Fibroblast of lung (primary cell): Measurements from ENCODE around the gene NRAP. TPM values are rescaled to one million over a fixed set of nuclear protein-coding genes. Genes with fewer than 3 reads are reported as not detected.

Experiments used
- DNase-seq, 2 donors: peaks; one replicate each; pipeline versions ENCODE4 v3.0.0 to v3.0.0-alpha.2; 2010; ENCODE audit warnings: low read depth in 2 of 2
- H2AFZ ChIP-seq: 2 replicates; pipeline ENCODE4 v1.5.1; 2012; ENCODE audit warnings: low read length, control low read depth, inconsistent platforms
- H3K27ac ChIP-seq: 2 replicates; pipeline ENCODE4 v1.5.1; 2011; ENCODE audit warnings: low read length, control low read depth; ENCODE audit not compliant: insufficient read depth
- H3K27me3 ChIP-seq: 2 replicates; pipeline ENCODE4 v1.5.1; 2011; ENCODE audit warnings: mild to moderate bottlenecking, low read length; ENCODE audit not compliant: control insufficient read depth, insufficient read depth
- H3K36me3 ChIP-seq: 2 replicates; pipeline ENCODE4 v1.5.1; 2011; ENCODE audit warnings: low read length; ENCODE audit not compliant: control insufficient read depth, insufficient read depth
- H3K4me1 ChIP-seq: 2 replicates; pipeline ENCODE4 v1.5.1; 2011; ENCODE audit warnings: low read length; ENCODE audit not compliant: control insufficient read depth, insufficient read depth; ENCODE audit errors: extremely low read depth
- H3K4me2 ChIP-seq: 2 replicates; pipeline ENCODE4 v1.5.1; 2011; ENCODE audit warnings: low read length, control low read depth; ENCODE audit not compliant: insufficient read depth; ENCODE audit errors: extremely low read depth
- H3K4me3 ChIP-seq, 4 experiments: fragments of 200-600 bp in 1 of 4; sonication (generic) in 1 of 4; replicated peaks in 1 of 4; 2 replicates each; pipeline ENCODE4 v1.5.1; 2011 to 2016; ENCODE audit warnings: low read length in 4 of 4, low read depth in 3 of 4, mild to moderate bottlenecking in 3 of 4, control low read depth in 2 of 4, inconsistent platforms in 1 of 4, mixed read lengths in 1 of 4; ENCODE audit not compliant: insufficient read depth in 1 of 4; ENCODE audit errors: control extremely low read depth in 1 of 4
- H3K79me2 ChIP-seq: 2 replicates; pipeline ENCODE4 v1.5.1; 2012; ENCODE audit warnings: mild to moderate bottlenecking, low read length, inconsistent platforms; ENCODE audit not compliant: control insufficient read depth, insufficient read depth
- H3K9ac ChIP-seq: 2 replicates; pipeline ENCODE4 v1.5.1; 2011; ENCODE audit warnings: mild to moderate bottlenecking, low read length, control low read depth; ENCODE audit not compliant: insufficient read depth
- H3K9me3 ChIP-seq: 2 replicates; pipeline ENCODE4 v1.5.1; 2012; ENCODE audit warnings: low read depth, low read length; ENCODE audit not compliant: control insufficient read depth, insufficient read depth
- H4K20me1 ChIP-seq: 2 replicates; pipeline ENCODE4 v1.5.1; 2011; ENCODE audit warnings: low read length; ENCODE audit not compliant: control insufficient read depth, insufficient read depth; ENCODE audit errors: extremely low read depth
- CTCF ChIP-seq, 2 donors: IDR thresholded peaks in 1 of 2; conservative IDR thresholded peaks in 1 of 2; 1 replicate in 1 of 2; 2 replicates in 1 of 2; pipeline ENCODE4 v1.5.1; 2011 to 2012; ENCODE audit warnings: low read length in 2 of 2, control low read depth in 1 of 2, inconsistent platforms in 1 of 2, low read depth in 1 of 2, mild to moderate bottlenecking in 1 of 2
- EZH2 ChIP-seq: IDR thresholded peaks from 2 replicates; pipeline ENCODE4 v1.5.1; 2012; ENCODE audit warnings: low read length, control low read depth, mild to moderate bottlenecking; ENCODE audit errors: missing control alignments
- polyA plus RNA-seq, 2 donors: library from polyadenylated mRNA; depleted of rRNA in 1 of 2; stranded (reverse) in 1 of 2; unstranded in 1 of 2; fragments of >200 nt; gene quantifications; 2 replicates each; pipeline ENCODE4 v1.2.1, GENCODE V29; 2011 to 2012; ENCODE audit warnings: missing spikeins in 1 of 2
- total RNA-seq: library from RNA; depleted of rRNA; stranded (reverse); fragments of >200 nt; gene quantifications from 2 replicates; pipeline ENCODE4 v1.2.1, GENCODE V29; 2014

The NRAP gene
- total and polyA plus RNA-seq, 2 donors (not counting 1 experiment from before 2014, with no cell fraction given): not detected

GRCh38 chr10:113578773-113579172 is 85.1 kb downstream of the NRAP start:
- Histone ChIP-seq H3K27ac (no peak overlapping the region), H2AFZ (no peak overlapping the region), H3K9ac (no peak overlapping the region), H3K36me3 (no peaks in the 10 kb centered on the region), H4K20me1 (no peaks in the 10 kb centered on the region), H3K4me1 (no peaks in the 10 kb centered on the region), H3K9me3 (no peaks in the 10 kb centered on the region), H3K79me2 (no peaks in the 10 kb centered on the region), H3K4me2 (no peak overlapping the region), H3K27me3 (no peaks in the 10 kb centered on the region), H3K4me3 (no peak overlapping the region)
- no peak for DNase-seq
- TF ChIP-seq CTCF (conservative IDR thresholded peaks at IDR 0.05 in 1 of 2, IDR thresholded peaks at IDR 0.05 in 1 of 2; ENCODE audit: low read depth in 1 of 2, low read length in 2 of 2) (no peak), EZH2 (no peak)

DNA sequence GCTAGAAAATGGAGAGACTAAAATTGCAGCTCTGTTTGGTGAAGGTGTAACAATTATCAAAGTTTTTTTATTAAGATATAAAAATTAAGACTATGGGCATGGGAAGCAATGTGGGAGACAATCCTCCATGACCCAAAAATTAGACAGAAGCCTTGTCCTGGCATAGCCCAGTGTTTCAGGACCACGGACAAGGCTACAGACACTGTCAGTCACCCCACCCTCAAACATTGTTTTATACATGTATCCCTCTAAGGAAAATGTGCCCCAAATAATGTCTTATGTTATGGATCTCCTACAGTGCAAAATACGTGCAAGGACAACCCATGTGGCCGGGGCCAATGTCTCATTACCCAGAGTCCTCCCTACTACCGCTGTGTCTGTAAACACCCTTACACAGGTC is 87.0 kb downstream of the NRAP start:
- Histone ChIP-seq H3K9ac (no peak overlapping the region), H3K36me3 (no peaks in the 10 kb centered on the region), H2AFZ (no peak overlapping the region), H3K4me1 (no peaks in the 10 kb centered on the region), H3K4me2 (no peak overlapping the region), H3K9me3 (no peaks in the 10 kb centered on the region), H3K27me3 (no peaks in the 10 kb centered on the region), H3K27ac (no peak overlapping the region), H4K20me1 (no peaks in the 10 kb centered on the region), H3K79me2 (no peaks in the 10 kb centered on the region), H3K4me3 (no peak overlapping the region)
- peak; percentile 14 to 21 for DNase-seq
- TF ChIP-seq EZH2 (no peak), CTCF (conservative IDR thresholded peaks at IDR 0.05 in 1 of 2, IDR thresholded peaks at IDR 0.05 in 1 of 2; ENCODE audit: low read depth in 1 of 2, low read length in 2 of 2) (no peak)

DNA sequence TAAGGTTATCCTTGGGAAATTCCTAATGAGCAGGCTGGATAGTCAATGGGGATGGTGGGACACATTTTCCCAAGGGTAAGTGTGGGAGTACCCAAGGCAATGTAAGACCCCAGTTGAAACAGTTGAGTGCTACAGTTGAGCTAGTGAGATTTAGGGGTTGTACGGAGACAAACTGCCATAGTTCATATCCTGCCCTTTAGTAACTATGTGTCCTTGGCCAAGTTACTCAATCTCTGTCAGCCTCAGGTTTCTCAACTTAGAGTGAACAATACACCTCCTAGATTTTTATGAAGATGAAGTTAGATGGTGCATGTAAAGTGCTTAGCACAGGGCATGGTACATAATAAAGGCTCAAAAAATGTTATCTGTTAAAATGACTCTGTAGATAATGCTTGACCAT is 90.5 kb downstream of the NRAP start:
- no peak overlapping the region for H3K9ac ChIP-seq
- H3K4me1 ChIP-seq: no peaks in the 10 kb centered on the region
- TF ChIP-seq CTCF (conservative IDR thresholded peaks at IDR 0.05 in 1 of 2, IDR thresholded peaks at IDR 0.05 in 1 of 2; ENCODE audit: low read depth in 1 of 2, low read length in 2 of 2): no peak
- no peak for TF ChIP-seq EZH2
- H3K36me3 ChIP-seq: no peaks in the 10 kb centered on the region
- H3K9me3 ChIP-seq: no peaks in the 10 kb centered on the region
- DNase-seq: no peak
- no peak overlapping the region for H3K27ac ChIP-seq
- H3K4me3 ChIP-seq: no peak overlapping the region
- no peak overlapping the region for H2AFZ ChIP-seq
- no peaks in the 10 kb centered on the region for H3K79me2 ChIP-seq
- H3K27me3 ChIP-seq: no peaks in the 10 kb centered on the region
- no peaks in the 10 kb centered on the region for H4K20me1 ChIP-seq
- H3K4me2 ChIP-seq: no peak overlapping the region
